Fibroblast of lung (primary cell): Measurements from ENCODE around the gene MXRA8. TPM values are rescaled to one million over a fixed set of nuclear protein-coding genes. Genes with fewer than 3 reads are reported as not detected.

Experiments
- DNase-seq, 2 donors: peaks; one replicate each; pipeline versions ENCODE4 v3.0.0 to v3.0.0-alpha.2; 2010; ENCODE audit warnings: low read depth in 2 of 2
- H2AFZ ChIP-seq: 2 replicates; pipeline ENCODE4 v1.5.1; 2012; ENCODE audit warnings: low read length, control low read depth, inconsistent platforms
- H3K27ac ChIP-seq: 2 replicates; pipeline ENCODE4 v1.5.1; 2011; ENCODE audit warnings: low read length, control low read depth; ENCODE audit not compliant: insufficient read depth
- H3K27me3 ChIP-seq: 2 replicates; pipeline ENCODE4 v1.5.1; 2011; ENCODE audit warnings: mild to moderate bottlenecking, low read length; ENCODE audit not compliant: control insufficient read depth, insufficient read depth
- H3K36me3 ChIP-seq: 2 replicates; pipeline ENCODE4 v1.5.1; 2011; ENCODE audit warnings: low read length; ENCODE audit not compliant: control insufficient read depth, insufficient read depth
- H3K4me1 ChIP-seq: 2 replicates; pipeline ENCODE4 v1.5.1; 2011; ENCODE audit warnings: low read length; ENCODE audit not compliant: control insufficient read depth, insufficient read depth; ENCODE audit errors: extremely low read depth
- H3K4me2 ChIP-seq: 2 replicates; pipeline ENCODE4 v1.5.1; 2011; ENCODE audit warnings: low read length, control low read depth; ENCODE audit not compliant: insufficient read depth; ENCODE audit errors: extremely low read depth
- H3K4me3 ChIP-seq, 4 experiments: fragments of 200-600 bp in 1 of 4; sonication (generic) in 1 of 4; replicated peaks in 1 of 4; 2 replicates each; pipeline ENCODE4 v1.5.1; 2011 to 2016; ENCODE audit warnings: low read length in 4 of 4, low read depth in 3 of 4, mild to moderate bottlenecking in 3 of 4, control low read depth in 2 of 4, inconsistent platforms in 1 of 4, mixed read lengths in 1 of 4; ENCODE audit not compliant: insufficient read depth in 1 of 4; ENCODE audit errors: control extremely low read depth in 1 of 4
- H3K79me2 ChIP-seq: 2 replicates; pipeline ENCODE4 v1.5.1; 2012; ENCODE audit warnings: mild to moderate bottlenecking, low read length, inconsistent platforms; ENCODE audit not compliant: control insufficient read depth, insufficient read depth
- H3K9ac ChIP-seq: 2 replicates; pipeline ENCODE4 v1.5.1; 2011; ENCODE audit warnings: mild to moderate bottlenecking, low read length, control low read depth; ENCODE audit not compliant: insufficient read depth
- H3K9me3 ChIP-seq: 2 replicates; pipeline ENCODE4 v1.5.1; 2012; ENCODE audit warnings: low read depth, low read length; ENCODE audit not compliant: control insufficient read depth, insufficient read depth
- H4K20me1 ChIP-seq: 2 replicates; pipeline ENCODE4 v1.5.1; 2011; ENCODE audit warnings: low read length; ENCODE audit not compliant: control insufficient read depth, insufficient read depth; ENCODE audit errors: extremely low read depth
- EZH2 ChIP-seq: IDR thresholded peaks from 2 replicates; pipeline ENCODE4 v1.5.1; 2012; ENCODE audit warnings: low read length, control low read depth, mild to moderate bottlenecking; ENCODE audit errors: missing control alignments
- polyA plus RNA-seq, 2 donors: library from polyadenylated mRNA; depleted of rRNA in 1 of 2; stranded (reverse) in 1 of 2; unstranded in 1 of 2; fragments of >200 nt; gene quantifications; 2 replicates each; pipeline ENCODE4 v1.2.1, GENCODE V29; 2011 to 2012; ENCODE audit warnings: missing spikeins in 1 of 2
- total RNA-seq: library from RNA; depleted of rRNA; stranded (reverse); fragments of >200 nt; gene quantifications from 2 replicates; pipeline ENCODE4 v1.2.1, GENCODE V29; 2014
- TF ChIP-seq, protein P1 (sequence below), 2 donors: IDR thresholded peaks in 1 of 2; conservative IDR thresholded peaks in 1 of 2; 1 replicate in 1 of 2; 2 replicates in 1 of 2; pipeline ENCODE4 v1.5.1; 2011 to 2012; ENCODE audit warnings: low read length in 2 of 2, control low read depth in 1 of 2, inconsistent platforms in 1 of 2, low read depth in 1 of 2, mild to moderate bottlenecking in 1 of 2

MXRA8 gene
- total and polyA plus RNA-seq, 2 donors (not counting 1 experiment from before 2014, with no cell fraction given), result 205 to 397 TPM

DNA sequence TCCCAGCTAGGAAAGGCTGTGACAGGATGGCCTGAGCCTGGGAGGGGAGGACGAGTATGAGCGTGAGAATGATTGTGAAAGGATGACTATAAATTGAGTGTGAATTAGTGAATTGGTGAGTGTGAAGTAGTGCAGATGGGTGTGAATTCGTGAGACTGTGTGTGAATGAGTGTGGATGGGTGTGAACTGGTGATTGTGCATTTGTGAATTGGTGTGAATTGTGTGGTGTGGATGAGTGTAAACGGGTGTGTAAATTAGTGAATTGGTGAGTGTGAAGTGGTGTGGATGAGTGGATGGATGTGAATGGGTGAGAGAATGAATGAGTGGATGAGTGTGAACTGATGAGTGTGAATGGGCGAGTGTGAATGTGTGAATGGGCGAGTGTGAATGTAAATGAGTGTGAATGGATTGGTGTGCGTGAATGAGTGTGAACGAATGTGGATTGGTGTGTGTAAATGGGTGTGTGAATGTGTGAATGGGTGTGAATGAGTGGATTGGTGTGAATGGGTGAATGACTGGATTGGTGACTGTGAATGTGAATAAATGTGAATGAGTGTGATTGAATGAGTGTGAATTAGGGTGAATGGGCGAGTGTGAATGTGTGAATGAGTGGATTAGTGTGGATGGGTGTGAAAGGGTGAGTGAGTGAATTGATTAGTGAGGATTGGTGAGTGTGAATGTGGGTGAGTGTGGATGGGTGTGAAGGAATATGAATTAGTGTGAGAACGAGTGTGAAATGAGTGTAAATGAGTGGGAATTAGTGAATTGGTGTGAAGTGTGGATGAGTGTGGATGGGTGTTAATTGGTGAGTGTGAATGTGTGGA lies 7.7 kb upstream of the MXRA8 start:
- H3K9me3 ChIP-seq, result peaks cover 4% of the 10 kb centered on the region
- DNase-seq, result no peak
- no peak overlapping the region for H3K27ac ChIP-seq
- H2AFZ ChIP-seq, result no peak overlapping the region
- H3K36me3 ChIP-seq, result no peaks in the 10 kb centered on the region
- H3K79me2 ChIP-seq, result no peaks in the 10 kb centered on the region
- peaks cover 10% of the 10 kb centered on the region for H3K4me1 ChIP-seq
- no peak overlapping the region for H3K4me2 ChIP-seq
- no peak overlapping the region for H3K9ac ChIP-seq
- H3K4me3 ChIP-seq, result no peak overlapping the region
- TF ChIP-seq, protein P1, sequence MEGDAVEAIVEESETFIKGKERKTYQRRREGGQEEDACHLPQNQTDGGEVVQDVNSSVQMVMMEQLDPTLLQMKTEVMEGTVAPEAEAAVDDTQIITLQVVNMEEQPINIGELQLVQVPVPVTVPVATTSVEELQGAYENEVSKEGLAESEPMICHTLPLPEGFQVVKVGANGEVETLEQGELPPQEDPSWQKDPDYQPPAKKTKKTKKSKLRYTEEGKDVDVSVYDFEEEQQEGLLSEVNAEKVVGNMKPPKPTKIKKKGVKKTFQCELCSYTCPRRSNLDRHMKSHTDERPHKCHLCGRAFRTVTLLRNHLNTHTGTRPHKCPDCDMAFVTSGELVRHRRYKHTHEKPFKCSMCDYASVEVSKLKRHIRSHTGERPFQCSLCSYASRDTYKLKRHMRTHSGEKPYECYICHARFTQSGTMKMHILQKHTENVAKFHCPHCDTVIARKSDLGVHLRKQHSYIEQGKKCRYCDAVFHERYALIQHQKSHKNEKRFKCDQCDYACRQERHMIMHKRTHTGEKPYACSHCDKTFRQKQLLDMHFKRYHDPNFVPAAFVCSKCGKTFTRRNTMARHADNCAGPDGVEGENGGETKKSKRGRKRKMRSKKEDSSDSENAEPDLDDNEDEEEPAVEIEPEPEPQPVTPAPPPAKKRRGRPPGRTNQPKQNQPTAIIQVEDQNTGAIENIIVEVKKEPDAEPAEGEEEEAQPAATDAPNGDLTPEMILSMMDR (conservative IDR thresholded peaks at IDR 0.05 in 1 of 2, IDR thresholded peaks at IDR 0.05 in 1 of 2; ENCODE audit: low read depth in 1 of 2, low read length in 2 of 2), result no peak
- no peak for TF ChIP-seq EZH2
- no peaks in the 10 kb centered on the region for H3K27me3 ChIP-seq
- H4K20me1 ChIP-seq, result no peaks in the 10 kb centered on the region

DNA sequence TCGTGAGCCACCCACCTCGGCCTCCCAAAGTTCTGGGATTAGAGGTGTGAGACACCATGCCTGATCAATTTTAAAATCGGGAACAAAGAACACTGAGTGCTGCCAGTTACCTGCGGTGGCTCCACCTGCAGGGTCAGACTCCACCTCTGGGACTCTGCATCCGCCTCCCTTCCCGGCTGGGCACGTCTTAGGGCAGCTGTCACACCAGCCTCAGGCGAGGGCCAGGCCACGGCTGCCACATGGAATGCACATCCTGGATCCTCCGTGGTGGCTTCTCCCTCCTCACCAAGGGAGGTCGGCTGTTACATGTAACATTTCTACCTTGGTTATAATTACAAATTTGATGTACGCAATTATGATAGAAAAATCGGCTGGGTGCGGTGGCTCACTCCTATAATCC lies 5.9 kb upstream of the MXRA8 start:
- no peak overlapping the region for H3K9ac ChIP-seq
- H3K79me2 ChIP-seq, result no peaks in the 10 kb centered on the region
- H3K4me3 ChIP-seq, result no peak overlapping the region
- H2AFZ ChIP-seq, result no peak overlapping the region
- no peak for DNase-seq
- no peaks in the 10 kb centered on the region for H3K36me3 ChIP-seq
- H3K4me1 ChIP-seq, result peaks cover 25% of the 10 kb centered on the region
- peaks cover 4% of the 10 kb centered on the region for H3K9me3 ChIP-seq
- H3K27ac ChIP-seq, result no peak overlapping the region
- no peaks in the 10 kb centered on the region for H4K20me1 ChIP-seq
- no peak overlapping the region for H3K4me2 ChIP-seq
- TF ChIP-seq EZH2, result no peak
- TF ChIP-seq, protein P1 (conservative IDR thresholded peaks at IDR 0.05 in 1 of 2, IDR thresholded peaks at IDR 0.05 in 1 of 2; ENCODE audit: low read depth in 1 of 2, low read length in 2 of 2), result no peak
- no peaks in the 10 kb centered on the region for H3K27me3 ChIP-seq

DNA sequence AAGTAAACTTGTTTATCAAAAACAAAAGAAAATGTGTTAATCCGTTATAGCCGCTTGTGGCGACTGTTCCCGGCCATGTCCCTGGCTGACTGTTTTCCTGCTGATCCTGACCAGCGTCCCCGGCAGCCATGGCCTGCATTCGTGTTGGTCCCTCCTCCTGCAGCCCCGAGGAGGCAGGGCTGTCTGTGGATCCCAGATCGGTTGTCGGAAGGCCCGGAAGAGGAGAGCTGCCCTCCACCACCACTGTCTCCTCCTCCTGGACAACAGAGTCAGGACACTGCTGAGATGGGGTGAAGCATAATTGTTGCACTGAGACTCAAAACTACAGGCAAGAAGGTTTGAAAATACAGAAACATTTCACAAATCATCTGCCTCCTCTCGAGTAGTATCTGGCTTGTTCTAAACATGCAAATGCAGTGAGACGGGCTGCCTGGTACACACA lies 3.6 kb upstream of the MXRA8 start:
- DNase-seq, result peak; percentile 86 to 87
- H3K27ac ChIP-seq, result peak overlapping the region; percentile 75
- peak overlapping the region; percentile 57 for H2AFZ ChIP-seq
- peak overlapping the region in 1 of 4 experiments; percentile 15 for H3K4me3 ChIP-seq
- peaks cover 32% of the 10 kb centered on the region for H3K4me1 ChIP-seq
- H3K79me2 ChIP-seq, result peaks cover 14% of the 10 kb centered on the region
- H3K9me3 ChIP-seq, result peaks cover 1% of the 10 kb centered on the region
- H3K9ac ChIP-seq, result peak overlapping the region; percentile 9
- no peaks in the 10 kb centered on the region for H4K20me1 ChIP-seq
- H3K4me2 ChIP-seq, result peak overlapping the region; percentile 44
- H3K27me3 ChIP-seq, result no peaks in the 10 kb centered on the region
- H3K36me3 ChIP-seq, result no peaks in the 10 kb centered on the region
- TF ChIP-seq EZH2, result no peak
- TF ChIP-seq, protein P1 (conservative IDR thresholded peaks at IDR 0.05 in 1 of 2, IDR thresholded peaks at IDR 0.05 in 1 of 2; ENCODE audit: low read depth in 1 of 2, low read length in 2 of 2), result peak; percentile 31 to 35
